Head of caudate nucleus (tissue), 42 donors: ENCODE results near the gene CD28.
"Not testable (repeated sequence)": the region's sequence is repeated elsewhere in the genome, so short reads cannot be mapped to it uniquely, and the experiment has no call there.

ENCODE experiments used
- DNase-seq, 42 donors: peaks; one replicate each; pipeline versions ENCODE4 v3.0.0 to v3.0.0-alpha.2; 2020 to 2021; ENCODE audit warnings: mixed read lengths in 7 of 42
- intact Hi-C: fragments of 100-400 bp; cut with DNase I; formaldehyde crosslinking; loops from one replicate; pipeline ENCODE4 v1.15.0; 2022

CD28 gene

DNA sequence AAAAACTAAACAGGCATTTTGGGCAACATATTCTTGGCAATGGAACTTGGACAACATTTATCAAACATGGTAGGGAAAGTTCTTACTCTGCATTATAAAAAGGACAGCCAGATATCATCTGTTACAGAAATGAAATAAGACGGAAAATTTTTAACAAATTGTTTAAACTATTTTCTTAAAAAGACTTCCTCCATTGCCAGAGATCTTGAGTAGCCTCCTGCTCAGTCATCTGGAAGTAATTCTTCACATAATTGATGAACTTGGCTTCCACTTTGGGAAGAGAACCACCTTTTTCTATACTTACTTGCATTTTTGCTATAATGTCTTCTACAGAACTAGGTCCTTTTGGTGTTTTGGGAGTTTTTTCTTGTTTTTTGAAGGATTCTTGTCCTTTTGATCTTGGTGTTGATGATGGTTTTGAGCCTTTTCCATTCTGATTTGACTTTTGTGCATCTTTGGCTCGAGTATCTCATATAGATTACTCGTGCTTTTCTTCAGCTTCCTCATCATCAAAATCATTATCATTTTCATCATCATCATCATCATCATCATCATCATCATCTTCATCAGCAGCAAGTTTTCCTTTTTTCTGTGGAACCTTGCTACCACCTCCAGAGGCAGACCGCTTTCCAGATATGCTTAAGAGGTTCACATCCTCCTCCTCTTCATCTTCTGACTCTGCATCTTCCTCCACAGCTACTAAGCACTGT is 66.2 kb downstream of the CD28 start:
- no peak for DNase-seq
- intact Hi-C loops, result no loop called here

DNA sequence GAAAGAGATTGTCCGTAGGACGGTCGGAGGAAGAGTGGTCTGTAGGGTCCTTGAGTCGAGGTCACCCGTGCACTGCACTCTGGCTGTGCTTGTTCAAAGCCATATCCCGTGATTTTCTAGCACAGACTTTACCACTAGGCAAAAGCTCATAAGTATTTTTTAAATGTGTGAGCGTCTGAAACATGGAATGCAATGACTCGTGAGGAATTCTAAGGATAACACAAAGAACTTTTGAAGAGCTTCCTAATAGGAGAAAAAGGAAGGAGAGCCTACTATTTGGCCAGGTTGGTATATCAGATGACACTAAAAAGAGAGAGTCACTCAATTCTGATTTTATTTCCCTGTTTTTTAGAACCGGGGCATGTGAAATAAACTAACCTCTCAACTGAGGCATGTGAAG is 68.3 kb downstream of the CD28 start:
- intact Hi-C loops, result no loop called here
- DNase-seq, result no peak

DNA sequence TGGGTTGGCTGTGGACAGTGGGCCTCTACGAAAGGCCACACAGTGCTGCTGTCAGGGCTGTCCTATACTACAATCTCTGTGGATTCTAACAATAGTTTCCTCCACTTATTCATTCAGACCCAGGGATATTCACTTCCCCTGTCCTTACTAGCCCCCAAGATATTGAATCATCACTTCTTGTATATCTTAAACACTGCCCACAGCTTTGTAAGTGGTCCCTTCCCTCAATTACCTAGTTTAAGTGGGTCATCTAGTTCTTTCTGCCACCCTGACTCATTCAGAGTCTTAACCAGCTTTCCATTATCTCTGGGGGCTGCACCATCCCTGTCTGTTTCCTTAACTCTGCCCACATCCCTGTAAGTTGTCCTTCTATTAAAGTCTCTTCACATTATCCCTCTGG is 69.2 kb downstream of the CD28 start:
- intact Hi-C loops, result no loop called here

DNA sequence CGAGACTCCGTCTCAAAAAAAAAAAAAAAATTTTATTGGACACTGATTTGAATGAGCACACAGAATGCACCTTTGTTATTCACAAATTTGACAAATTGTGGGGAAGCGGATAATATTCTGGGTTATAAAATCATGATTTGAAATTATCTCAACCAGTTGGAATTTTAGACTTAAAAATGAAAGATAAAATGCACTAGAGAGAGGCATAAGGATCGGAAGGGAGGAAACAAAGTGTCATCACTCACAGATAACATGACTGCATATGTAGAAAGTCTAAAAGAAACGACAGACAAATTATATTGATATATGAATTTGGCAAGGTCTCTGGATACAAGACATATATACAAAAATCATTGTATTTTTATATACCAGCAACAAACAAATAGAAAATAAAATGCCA is 70.6 kb downstream of the CD28 start:
- intact Hi-C loops, result no loop called here

More for the DNA sequence above, 69.2 kb downstream of the CD28 start:
- no peak for DNase-seq

DNA sequence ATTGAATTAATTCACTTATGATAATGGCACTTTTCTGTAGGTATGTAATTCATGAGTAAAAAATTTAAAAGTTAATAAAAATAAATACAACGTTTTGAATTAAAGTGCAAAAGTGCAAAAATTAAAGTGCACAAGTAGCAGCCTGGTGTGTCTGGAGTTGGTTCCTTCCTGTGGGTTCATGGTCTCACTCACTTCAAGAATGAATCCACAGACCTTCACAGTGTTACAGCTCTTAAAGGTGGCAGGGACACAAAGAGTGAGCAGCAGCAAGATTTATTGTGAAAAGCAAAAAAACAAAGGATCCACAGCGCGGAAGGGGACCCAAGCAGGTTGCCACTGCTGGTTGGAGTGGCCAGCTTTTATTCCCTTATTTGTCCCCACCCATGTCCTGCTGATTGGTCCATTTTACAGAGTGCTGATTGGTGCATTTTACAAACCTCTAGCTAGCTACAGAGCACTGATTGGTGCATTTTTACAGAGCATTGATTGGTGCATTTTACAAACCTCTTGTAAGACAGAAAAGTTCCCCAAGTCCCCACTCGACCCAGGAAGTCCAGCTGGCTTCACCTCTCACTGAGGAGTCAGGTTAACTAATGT is 73.1 kb downstream of the CD28 start:
- DNase-seq, intact Hi-C loops: not testable (repeated sequence)

More for the DNA sequence above, 70.6 kb downstream of the CD28 start:
- DNase-seq, result no peak

DNA sequence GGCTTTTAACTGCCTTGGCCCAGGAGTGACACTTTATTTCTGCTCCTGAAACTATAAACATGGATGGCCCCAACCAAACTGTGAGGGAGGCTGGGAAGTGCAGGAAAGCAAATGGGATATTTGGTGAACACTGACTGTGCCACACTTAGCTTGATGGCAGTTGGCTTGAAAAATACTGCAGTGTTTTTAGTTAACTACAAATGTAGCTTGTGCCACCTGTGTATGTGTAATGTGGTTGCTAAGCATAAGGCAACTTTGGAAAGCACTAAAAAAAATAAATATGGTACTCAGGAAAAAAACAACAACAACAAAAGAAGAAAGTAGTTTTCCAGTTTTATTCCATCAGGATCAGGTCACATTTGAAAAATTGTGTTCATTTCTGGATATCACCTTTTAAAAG is 73.8 kb downstream of the CD28 start:
- intact Hi-C loops, result no loop called here
- DNase-seq, result no peak

DNA sequence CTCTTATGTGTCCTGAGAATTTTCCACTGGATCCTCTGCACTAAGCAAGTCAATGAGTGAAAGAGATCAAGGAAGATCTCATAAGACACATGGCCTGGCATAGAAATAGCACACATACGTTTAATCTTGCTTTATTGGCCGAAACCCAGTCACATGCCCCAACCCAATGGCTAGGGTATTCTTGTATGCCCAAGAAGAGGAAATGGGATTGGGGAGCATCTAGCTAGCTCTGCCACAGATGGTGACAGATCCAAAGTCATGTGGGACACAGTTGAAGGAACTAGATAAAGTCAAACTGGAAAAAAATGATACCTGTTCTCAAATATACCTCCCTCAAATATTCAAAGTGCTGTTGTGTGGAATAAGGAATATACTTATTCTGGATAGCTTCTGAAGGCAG is 74.7 kb downstream of the CD28 start:
- intact Hi-C loops, result no loop called here
- DNase-seq, result no peak

DNA sequence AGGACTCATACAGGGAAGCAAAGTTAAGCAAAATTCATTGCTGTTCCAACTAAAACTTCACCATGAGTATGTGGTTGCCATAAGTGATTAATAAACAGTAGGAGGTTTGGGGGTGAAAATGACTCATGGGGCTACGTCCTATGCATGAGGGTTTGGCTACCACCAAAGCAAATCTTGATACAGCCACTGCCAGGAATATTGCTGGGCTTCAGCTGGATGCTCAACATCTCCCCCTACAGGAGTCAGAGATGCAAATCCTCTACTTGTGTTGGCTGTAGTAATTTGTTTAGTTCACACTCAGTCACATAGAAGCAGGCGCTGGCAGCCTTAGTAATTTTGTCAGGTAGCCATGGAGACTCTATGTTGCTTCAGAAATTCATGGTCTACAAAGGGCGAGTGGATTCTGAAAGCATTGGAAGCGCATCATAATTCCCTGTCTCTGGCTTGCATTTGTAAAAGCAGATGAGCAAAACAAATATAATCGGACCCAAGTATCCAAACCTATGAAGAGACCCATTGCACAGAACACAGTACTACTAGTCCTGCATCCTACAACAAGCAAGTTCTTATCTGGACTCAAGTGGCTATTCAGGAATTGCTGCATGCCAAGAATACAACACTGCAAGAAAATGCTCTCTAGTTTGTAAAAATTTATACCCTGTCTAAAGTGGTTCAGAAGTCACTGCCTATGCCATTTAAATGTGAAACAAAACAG is 76.0 kb downstream of the CD28 start:
- intact Hi-C loops, result no loop called here
- peak in 34 of 42 donors; percentile 5 to 74 (median 42) for DNase-seq

DNA sequence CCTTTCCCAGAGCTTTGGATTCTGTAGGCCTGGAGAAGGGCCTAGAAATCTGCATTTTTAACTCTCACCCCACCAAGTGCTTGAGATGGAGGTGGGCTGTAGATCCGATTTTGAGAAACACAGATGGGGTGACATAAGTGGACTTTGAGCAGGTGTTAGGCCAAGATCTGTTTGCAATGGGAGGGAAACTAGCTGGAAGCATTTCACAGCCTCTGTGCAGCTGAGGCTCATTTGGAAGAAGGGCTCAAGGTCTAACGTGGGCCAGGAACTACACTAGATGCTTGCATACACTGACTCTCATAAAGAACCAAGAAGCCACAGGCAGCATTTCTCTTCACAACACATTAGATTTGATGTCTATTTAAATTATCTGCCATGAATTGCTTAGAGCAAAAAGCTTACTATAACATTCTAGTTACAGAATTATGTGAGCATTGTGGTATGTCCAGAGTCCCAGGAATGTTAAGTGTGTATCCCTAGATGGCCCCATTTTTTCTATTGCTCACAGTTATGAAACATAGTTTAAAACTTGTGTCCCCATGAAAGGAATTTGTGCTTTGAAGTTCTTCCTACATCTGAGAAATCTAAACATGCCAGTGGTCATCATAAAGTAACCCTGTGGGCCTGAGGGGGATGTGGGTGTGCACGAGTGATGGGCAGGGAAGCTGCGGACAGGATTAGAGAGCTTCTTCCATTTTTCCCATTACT is 77.2 kb downstream of the CD28 start:
- DNase-seq, result no peak
- intact Hi-C loops, result no loop called here

DNA sequence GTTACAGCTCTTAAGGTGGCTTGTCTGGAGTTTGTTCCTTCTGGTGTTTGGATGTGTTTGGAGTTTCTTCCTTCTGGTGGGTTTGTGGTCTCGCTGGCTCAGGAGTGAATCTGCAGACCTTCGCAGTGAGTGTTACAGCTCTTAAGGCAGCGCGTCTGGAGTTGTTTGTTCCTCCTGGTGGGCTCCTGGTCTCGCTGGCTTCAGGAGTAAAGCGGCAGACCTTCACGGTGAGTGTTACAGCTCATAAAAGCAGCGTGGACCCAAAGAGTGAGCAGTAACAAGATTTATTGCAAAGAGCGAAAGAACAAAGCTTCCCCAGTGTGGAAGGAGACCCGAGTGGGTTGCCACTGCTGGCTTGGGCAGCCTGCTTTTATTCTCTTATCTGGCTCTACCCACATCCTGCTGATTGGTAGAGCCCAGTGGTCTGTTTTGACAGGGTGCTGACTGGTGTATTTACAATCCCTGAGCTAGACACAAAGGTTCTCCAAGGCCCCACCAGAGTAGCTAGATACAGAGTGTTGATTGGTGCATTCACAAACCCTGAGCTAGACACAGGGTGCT is 78.4 kb downstream of the CD28 start:
- DNase-seq, intact Hi-C loops: not testable (repeated sequence)

DNA sequence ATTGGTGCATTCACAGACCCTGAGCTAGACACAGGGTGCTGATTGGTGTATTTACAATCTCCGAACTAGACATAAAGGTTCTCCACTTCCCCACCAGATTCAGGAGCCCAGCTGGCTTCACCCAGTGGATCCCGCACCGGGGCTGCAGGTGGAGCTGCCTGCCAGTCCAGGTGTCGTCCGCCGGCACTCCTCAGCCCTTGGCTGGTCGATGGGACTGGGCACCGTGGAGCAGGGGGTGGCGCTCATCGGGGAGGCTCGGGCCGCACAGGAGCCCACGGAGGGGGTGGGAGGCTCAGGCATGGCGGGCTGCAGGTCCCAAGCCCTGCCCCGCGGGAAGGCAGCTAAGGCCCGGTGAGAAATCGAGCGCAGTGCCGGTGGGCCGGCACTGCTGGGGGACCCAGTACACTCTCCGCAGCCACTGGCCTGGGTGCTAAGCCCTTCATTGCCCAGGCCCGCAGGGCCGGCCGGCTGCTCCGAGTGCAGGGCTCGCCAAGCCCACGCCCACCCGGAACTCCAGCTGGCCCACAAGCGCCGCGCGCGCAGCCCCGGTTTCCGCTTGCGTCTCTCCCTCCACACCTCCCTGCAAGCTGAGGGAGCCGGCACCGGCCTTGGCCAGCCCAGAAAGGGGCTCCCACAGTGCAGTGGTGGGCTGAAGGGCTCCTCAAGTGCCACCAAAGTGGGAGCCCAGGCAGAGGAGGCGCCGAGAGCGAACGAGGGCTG is 79.1 kb downstream of the CD28 start:
- DNase-seq, intact Hi-C loops: not testable (repeated sequence)

DNA sequence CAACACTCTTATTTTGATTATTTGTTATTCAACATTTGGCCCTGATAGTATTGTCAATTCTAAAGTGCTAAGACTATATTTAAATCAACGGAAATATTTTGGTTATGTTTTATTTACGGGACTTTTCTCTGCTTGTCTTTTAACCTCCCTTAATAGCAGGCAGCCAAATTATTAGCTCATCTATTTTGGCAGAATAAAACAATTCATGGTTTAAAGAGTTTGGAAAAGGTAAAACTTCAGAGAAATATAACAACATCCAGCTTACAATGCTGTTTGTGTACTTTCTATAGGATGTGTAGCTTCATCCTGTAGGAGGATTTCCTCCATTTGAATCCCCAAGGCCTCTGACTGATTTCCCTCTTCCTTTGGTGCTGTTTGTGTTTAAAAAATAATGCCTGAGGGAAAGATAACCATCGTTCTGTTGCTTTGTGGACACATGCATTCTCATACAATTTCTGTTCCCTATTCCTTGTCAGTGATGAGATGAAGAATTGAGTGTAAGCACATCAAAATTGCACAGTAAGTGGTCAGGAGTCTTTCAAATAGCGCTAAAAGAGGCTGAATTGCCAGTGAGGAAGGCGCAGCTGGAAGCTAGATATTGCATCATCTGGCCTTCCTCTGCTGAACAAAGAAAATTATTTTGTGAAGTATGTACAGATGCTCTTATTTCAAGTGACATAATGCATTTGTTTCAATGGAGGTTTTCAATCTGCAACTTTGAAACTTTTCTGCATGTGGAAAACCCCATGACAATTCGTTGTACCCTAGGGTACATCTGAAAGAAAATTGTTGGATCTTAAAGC is 80.3 kb downstream of the CD28 start:
- intact Hi-C loops, result no loop called here
- DNase-seq, result peak in 4 of 42 donors; percentile 8 to 44 (median 16)

DNA sequence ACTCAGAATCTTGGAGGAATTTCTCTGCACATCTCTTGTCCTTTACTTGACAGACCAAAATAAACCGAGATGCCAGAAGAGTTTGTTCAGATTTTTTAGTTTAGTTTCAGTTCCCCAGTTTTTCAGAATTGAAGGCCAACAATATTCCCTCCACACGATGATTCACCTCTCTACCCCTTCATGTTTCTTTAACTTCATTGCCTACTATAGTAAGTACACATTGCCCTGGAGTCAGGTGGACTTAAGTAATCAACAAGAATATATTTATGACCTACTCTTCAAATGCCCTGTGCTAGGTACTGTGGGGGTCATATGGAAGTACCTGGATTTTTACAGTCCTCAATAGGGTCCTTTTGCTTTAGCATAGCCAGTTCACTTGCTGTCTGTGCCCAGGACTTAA is 81.5 kb downstream of the CD28 start:
- no peak for DNase-seq
- intact Hi-C loops, result no loop called here
